Measurements from ENCODE around the gene MAP7.

The MAP7 gene

DNA sequence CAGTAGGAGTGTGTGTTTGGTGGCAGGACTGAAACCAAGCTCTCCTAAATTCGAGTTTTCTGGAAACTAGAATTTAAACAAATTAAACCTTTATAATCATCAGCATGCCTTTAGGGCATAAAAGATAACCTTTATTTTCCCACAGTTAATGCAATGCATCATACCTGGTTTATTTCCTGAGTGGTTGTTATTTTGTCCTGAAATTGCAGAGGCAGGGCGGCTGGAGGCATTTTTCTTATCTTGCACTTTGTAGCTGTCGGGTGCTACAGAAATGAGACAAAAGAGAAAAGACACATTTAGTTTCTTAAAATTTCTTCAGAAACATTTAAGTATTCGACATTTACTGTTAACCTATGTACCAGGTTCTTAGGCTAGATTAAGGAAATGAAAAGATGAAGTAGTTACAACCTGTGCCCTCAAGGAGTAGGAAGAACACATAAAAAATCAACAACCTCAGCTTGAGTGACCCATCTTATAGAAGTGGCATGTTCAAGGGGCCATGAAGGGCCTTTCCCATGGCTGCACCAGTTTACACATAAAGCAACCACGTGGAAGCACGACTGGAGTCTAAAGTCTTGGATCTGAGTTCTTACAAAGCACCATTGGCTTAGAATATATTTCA, 128.6 kb downstream of the MAP7 start:
- DNase-seq (ENCODE audit: low read depth), result no peak
- TF ChIP-seq, protein P1, sequence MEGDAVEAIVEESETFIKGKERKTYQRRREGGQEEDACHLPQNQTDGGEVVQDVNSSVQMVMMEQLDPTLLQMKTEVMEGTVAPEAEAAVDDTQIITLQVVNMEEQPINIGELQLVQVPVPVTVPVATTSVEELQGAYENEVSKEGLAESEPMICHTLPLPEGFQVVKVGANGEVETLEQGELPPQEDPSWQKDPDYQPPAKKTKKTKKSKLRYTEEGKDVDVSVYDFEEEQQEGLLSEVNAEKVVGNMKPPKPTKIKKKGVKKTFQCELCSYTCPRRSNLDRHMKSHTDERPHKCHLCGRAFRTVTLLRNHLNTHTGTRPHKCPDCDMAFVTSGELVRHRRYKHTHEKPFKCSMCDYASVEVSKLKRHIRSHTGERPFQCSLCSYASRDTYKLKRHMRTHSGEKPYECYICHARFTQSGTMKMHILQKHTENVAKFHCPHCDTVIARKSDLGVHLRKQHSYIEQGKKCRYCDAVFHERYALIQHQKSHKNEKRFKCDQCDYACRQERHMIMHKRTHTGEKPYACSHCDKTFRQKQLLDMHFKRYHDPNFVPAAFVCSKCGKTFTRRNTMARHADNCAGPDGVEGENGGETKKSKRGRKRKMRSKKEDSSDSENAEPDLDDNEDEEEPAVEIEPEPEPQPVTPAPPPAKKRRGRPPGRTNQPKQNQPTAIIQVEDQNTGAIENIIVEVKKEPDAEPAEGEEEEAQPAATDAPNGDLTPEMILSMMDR (IDR thresholded peaks at IDR 0.05; ENCODE audit: insufficient read depth, low read depth, low read length, missing control alignments), result no peak
- no peak overlapping the region for H3K4me3 ChIP-seq (ENCODE audit: low read length)

DNA sequence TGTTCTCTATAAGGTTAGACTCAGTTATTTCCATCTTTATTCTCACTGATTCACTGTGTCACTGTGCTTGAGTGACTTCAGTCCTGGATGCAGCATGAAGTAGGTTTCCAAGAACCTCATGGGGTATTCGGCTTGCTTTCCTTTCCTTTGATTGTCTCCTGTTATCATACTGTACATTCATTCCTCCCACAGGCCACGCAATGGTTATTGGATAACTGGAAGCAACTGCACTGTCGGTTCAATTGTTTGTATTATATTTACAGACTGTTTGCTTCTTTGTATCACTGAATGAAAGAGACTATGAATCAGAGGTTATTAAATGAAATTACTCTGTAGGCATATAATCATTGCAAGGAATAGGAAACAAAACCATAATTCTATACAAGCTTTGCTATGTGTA, 129.4 kb downstream of the MAP7 start:
- DNase-seq (ENCODE audit: low read depth), result no peak
- TF ChIP-seq, protein P1 (IDR thresholded peaks at IDR 0.05; ENCODE audit: insufficient read depth, low read depth, low read length, missing control alignments), result no peak
- no peak overlapping the region for H3K4me3 ChIP-seq (ENCODE audit: low read length)

DNA sequence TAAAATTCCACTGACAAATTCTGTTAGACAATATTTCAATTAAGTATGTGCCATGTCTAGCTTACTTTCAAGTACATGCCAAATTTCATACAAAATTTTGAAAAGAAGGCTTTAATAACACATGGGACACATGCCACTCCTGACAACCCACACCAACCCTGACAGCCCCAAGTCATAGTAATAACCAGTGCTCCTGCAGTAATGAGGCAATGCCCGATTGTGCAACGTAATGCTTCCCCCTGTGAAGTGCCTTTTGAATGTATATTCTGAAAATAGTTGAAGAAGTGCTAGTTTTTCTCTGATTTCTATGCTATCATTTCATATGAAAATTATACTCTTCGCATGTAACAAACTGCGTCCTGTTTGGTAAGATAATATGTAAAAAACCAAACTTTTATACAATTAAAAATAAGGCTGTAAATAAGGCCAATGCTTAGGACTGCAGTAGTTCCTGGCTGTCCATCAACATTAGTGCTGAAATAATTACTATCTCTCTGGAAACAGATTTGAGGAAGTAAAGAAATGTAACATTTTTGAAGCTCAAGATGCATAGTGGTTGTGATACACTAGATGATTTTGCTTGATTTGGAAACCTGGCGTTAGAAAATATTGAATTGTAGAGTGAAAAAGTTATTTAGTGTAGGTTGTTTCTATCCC, 134.7 kb downstream of the MAP7 start:
- no peak overlapping the region for H3K4me3 ChIP-seq (ENCODE audit: low read length)
- TF ChIP-seq, protein P1 (IDR thresholded peaks at IDR 0.05; ENCODE audit: insufficient read depth, low read depth, low read length, missing control alignments), result no peak
- peak; percentile 45 for DNase-seq (ENCODE audit: low read depth)

GRCh38 chr6:136412410-136412809, 137.8 kb downstream of the MAP7 start:
- DNase-seq (ENCODE audit: low read depth), result no peak
- no peak overlapping the region for H3K4me3 ChIP-seq (ENCODE audit: low read length)
- TF ChIP-seq, protein P1 (IDR thresholded peaks at IDR 0.05; ENCODE audit: insufficient read depth, low read depth, low read length, missing control alignments), result no peak

DNA sequence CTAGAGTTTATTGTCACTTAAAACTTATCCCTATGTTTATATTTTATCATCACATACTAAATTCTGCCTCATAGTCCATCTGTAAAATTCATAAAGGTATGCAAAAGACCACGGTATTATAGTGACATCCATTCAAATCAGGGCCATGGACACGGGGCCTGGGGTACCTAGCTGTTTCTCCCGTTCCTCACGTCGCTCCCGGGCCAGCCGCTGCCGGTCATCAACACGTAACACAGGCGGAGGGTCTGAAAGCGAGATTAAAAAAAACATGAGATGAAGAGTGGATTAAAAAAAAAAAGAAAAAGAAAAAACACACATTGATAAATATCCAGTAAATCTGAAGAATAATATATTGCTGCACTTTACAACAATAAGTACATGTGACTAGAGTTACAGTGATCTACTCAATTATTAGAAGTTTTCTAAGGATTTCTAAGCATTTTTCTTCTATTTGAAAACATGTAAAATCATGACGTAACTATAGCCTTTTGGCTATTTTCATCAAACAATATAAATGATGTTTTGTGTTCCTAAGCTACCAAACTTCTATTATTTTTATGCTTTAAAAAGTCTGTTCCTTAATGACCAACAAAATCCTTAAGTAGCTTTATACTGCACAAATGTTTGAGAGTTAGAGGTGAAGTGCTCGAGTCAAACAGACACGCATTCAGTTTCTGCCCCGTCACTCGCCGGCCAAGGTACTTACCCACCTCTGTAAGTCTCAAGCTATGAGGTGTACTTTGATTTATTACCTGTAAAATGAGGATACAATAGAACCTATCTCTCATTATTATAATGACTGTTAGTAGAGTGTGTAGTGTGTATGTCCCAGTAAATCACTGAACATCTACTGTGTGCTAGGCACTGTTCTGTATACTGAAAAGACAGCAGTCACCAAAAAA, 138.5 kb downstream of the MAP7 start:
- no peak overlapping the region for H3K4me3 ChIP-seq (ENCODE audit: low read length)
- no peak for DNase-seq (ENCODE audit: low read depth)
- TF ChIP-seq, protein P1 (IDR thresholded peaks at IDR 0.05; ENCODE audit: insufficient read depth, low read depth, low read length, missing control alignments), result no peak

DNA sequence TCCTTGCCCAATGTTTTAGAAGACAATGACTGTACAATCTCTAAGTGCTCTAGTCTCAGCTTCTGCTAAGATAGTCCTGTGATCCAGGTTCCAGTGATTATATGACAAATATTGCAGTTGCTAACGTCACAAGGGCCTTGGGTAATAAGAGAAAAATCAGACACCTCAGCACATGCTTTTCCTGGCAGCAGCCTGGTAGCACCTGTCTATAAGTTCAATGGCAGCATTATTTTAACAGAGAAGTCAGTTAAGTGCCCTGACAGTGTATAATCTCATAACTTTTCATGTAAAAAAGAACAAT, 139.2 kb downstream of the MAP7 start:
- TF ChIP-seq, protein P1 (IDR thresholded peaks at IDR 0.05; ENCODE audit: insufficient read depth, low read depth, low read length, missing control alignments), result no peak
- H3K4me3 ChIP-seq (ENCODE audit: low read length), result no peak overlapping the region
- no peak for DNase-seq (ENCODE audit: low read depth)

Data from epithelial cell of esophagus (primary cell).